Tibial nerve (tissue), 4 donors: ENCODE results near the gene TMEM212.

ENCODE experiments used
- CTCF ChIP-seq, 5 experiments: fragments of 200-600 bp in 3 of 5; fragments of 450-650 bp in 2 of 5; sonication (generic) in 3 of 5; IDR thresholded peaks; one replicate each; pipeline ENCODE4 v1.5.1; 2016 to 2019; ENCODE audit warnings: antibody characterized with exemption in 5 of 5, mild to moderate bottlenecking in 3 of 5, moderate library complexity in 2 of 5
- EP300 ChIP-seq, 2 donors: sonication (generic); formaldehyde crosslinking; IDR thresholded peaks; one replicate each; pipeline ENCODE4 v1.6.1; 2017; ENCODE audit warnings: antibody characterized with exemption in 2 of 2, mild to moderate bottlenecking in 1 of 2
- POLR2A ChIP-seq, 2 donors: fragments of 450-650 bp; IDR thresholded peaks; one replicate each; pipeline ENCODE4 v1.6.1; 2017; ENCODE audit warnings: antibody characterized with exemption in 2 of 2, mild to moderate bottlenecking in 2 of 2, moderate library complexity in 2 of 2

GRCh38 chr3:171898192-171898591 is 55.0 kb downstream of the TMEM212 start:
- TF ChIP-seq CTCF (IDR thresholded peaks at IDR 0.05) (no peak), POLR2A (IDR thresholded peaks at IDR 0.05) (no peak), EP300 (IDR thresholded peaks at IDR 0.05) (no peak)
